CD14-positive monocyte (primary cell): ENCODE results near the gene OXNAD1. TPM values are rescaled to one million over a fixed set of nuclear protein-coding genes. Genes with fewer than 3 reads are reported as not detected.

Experiments used
- DNase-seq, 3 donors: peaks; one replicate each; pipeline ENCODE4 v3.0.0-alpha.2; 2011 to 2022
- H2AFZ ChIP-seq: 2 replicates; pipeline ENCODE4 v1.6.0; 2012; ENCODE audit warnings: mild to moderate bottlenecking, low read depth, low read length, inconsistent platforms; ENCODE audit not compliant: insufficient read depth, poor library complexity, severe bottlenecking
- H3K27ac ChIP-seq, 2 donors: 1 replicate in 1 of 2; 2 replicates in 1 of 2; pipeline ENCODE4 v1.5.1; 2012 to 2013; ENCODE audit warnings: low read length in 2 of 2, control low read depth in 1 of 2, inconsistent platforms in 1 of 2, low read depth in 1 of 2, mild to moderate bottlenecking in 1 of 2
- H3K27me3 ChIP-seq, 2 donors: one replicate each; pipeline versions ENCODE4 v1.6.0 to v1.6.1; 2011 to 2013; ENCODE audit warnings: low read length in 2 of 2; ENCODE audit not compliant: control insufficient read depth in 2 of 2, insufficient read depth in 2 of 2
- H3K36me3 ChIP-seq, 2 donors: replicated peaks in 1 of 2; 1 replicate in 1 of 2; 2 replicates in 1 of 2; pipeline versions ENCODE4 v1.5.1 to v1.6.1; 2012 to 2013; ENCODE audit warnings: low read length in 2 of 2, control low read depth in 1 of 2, inconsistent platforms in 1 of 2, mild to moderate bottlenecking in 1 of 2; ENCODE audit not compliant: insufficient read depth in 2 of 2, control insufficient read depth in 1 of 2
- H3K4me1 ChIP-seq, 2 donors: 1 replicate in 1 of 2; 2 replicates in 1 of 2; pipeline versions ENCODE4 v1.5.1 to v1.6.1; 2012 to 2013; ENCODE audit warnings: low read length in 2 of 2, control low read depth in 1 of 2, inconsistent platforms in 1 of 2, mild to moderate bottlenecking in 1 of 2, moderate library complexity in 1 of 2; ENCODE audit not compliant: insufficient read depth in 2 of 2, control insufficient read depth in 1 of 2
- H3K4me2 ChIP-seq: replicated peaks from 2 replicates; pipeline ENCODE3; 2012; ENCODE audit warnings: low read length, moderate library complexity, mild to moderate bottlenecking; ENCODE audit not compliant: poor library complexity, severe bottlenecking; ENCODE audit errors: extremely low read depth
- H3K4me3 ChIP-seq, 3 experiments: fragments of 200-600 bp in 1 of 3; sonication (generic) in 1 of 3; replicated peaks in 1 of 3; 1 replicate in 2 of 3; 2 replicates in 1 of 3; pipeline ENCODE4 v1.5.1; 2011 to 2013; ENCODE audit warnings: low read length in 3 of 3, mild to moderate bottlenecking in 3 of 3, control low read depth in 2 of 3, low read depth in 2 of 3, inconsistent platforms in 1 of 3, moderate library complexity in 1 of 3
- H3K79me2 ChIP-seq: 2 replicates; pipeline ENCODE4 v1.6.0; 2012; ENCODE audit warnings: mild to moderate bottlenecking, control low read depth, inconsistent platforms, low read length, moderate library complexity; ENCODE audit not compliant: insufficient read depth
- H3K9ac ChIP-seq: 2 replicates; pipeline ENCODE4 v1.6.0; 2017; ENCODE audit warnings: low read length, mild to moderate bottlenecking; ENCODE audit not compliant: insufficient read depth, poor library complexity, severe bottlenecking
- H3K9me3 ChIP-seq, 2 donors: replicated peaks in 1 of 2; 1 replicate in 1 of 2; 2 replicates in 1 of 2; pipeline versions ENCODE4 v1.5.1 to v1.6.1; 2012 to 2013; ENCODE audit warnings: low read length in 2 of 2, control low read depth in 1 of 2; ENCODE audit not compliant: control insufficient read depth in 1 of 2, insufficient read depth in 1 of 2
- H4K20me1 ChIP-seq: 2 replicates; pipeline ENCODE4 v1.6.0; 2012; ENCODE audit warnings: mild to moderate bottlenecking, low read length, control low read depth, moderate library complexity; ENCODE audit not compliant: insufficient read depth
- H3K27ac Mint-ChIP-seq, 7 donors: one replicate each; pipeline ENCODE4 v1.8.0; 2020; ENCODE audit warnings: mild to moderate bottlenecking in 7 of 7, mixed read lengths in 7 of 7, moderate library complexity in 6 of 7, inconsistent platforms in 2 of 7
- H3K27me3 Mint-ChIP-seq, 3 donors: one replicate each; pipeline ENCODE4 v1.8.0; 2021 to 2022; ENCODE audit warnings: low read depth in 3 of 3, mild to moderate bottlenecking in 3 of 3, mixed read lengths in 3 of 3, moderate library complexity in 3 of 3, inconsistent platforms in 1 of 3
- H3K36me3 Mint-ChIP-seq, 2 donors: one replicate each; pipeline ENCODE4 v1.8.0; 2020; ENCODE audit warnings: mixed read lengths in 2 of 2, inconsistent platforms in 1 of 2, mild to moderate bottlenecking in 1 of 2
- H3K4me1 Mint-ChIP-seq: one replicate; pipeline ENCODE4 v1.8.0; 2020; ENCODE audit warnings: mild to moderate bottlenecking, mixed read lengths
- H3K4me3 Mint-ChIP-seq, 2 donors: one replicate each; pipeline ENCODE4 v1.8.0; 2020; ENCODE audit warnings: mild to moderate bottlenecking in 2 of 2, mixed read lengths in 2 of 2, moderate library complexity in 1 of 2
- H3K9me3 Mint-ChIP-seq, 7 donors: one replicate each; pipeline ENCODE4 v1.8.0; 2020 to 2022; ENCODE audit warnings: mixed read lengths in 7 of 7, mild to moderate bottlenecking in 6 of 7, moderate library complexity in 6 of 7, inconsistent platforms in 2 of 7
- WGBS: methylation state at CpG from one replicate; pipeline ENCODE4 v1.1.5; 2013; ENCODE audit warnings: missing lambda C conversion rate; ENCODE audit not compliant: insufficient coverage; 5-methylcytosine and 5-hydroxymethylcytosine counted together
- intact Hi-C, 2 donors: fragments of 100-400 bp; cut with micrococcal nuclease; formaldehyde crosslinking; loops; one replicate each; pipeline versions ENCODE4 v1.15.0 to v1.15.1; 2023
- polyA plus RNA-seq, 3 donors: library from polyadenylated mRNA; depleted of rRNA in 1 of 3; unstranded in 2 of 3; stranded (reverse) in 1 of 3; fragments of 300-500 nt in 2 of 3; fragments of >200 nt in 1 of 3; fragmentation: Illumina TruSeq in 2 of 3; gene quantifications; 1 replicate in 2 of 3; 2 replicates in 1 of 3; pipeline ENCODE4 v1.2.3, GENCODE V29; 2012 to 2021
- TF ChIP-seq, protein P1 (sequence below): fragments of 200-600 bp; IDR thresholded peaks from one replicate; pipeline ENCODE4 v1.8.0; 2022; ENCODE audit warnings: antibody characterized with exemption, mild to moderate bottlenecking

OXNAD1 gene
- polyA plus RNA-seq, 3 donors, result 3.7 to 5.1 (median 4.4) TPM

- H3K27ac Mint-ChIP-seq, result peak overlapping the region in 1 of 7 donors; percentile 33
- Histone ChIP-seq H3K4me3 (no peak overlapping the region), H3K9ac (no peak overlapping the region), H3K27me3 (no peaks in the 10 kb centered on the region), H3K27ac (no peak overlapping the region), H3K36me3 (peaks cover 0 to 58% of the 10 kb centered on the region in 2 donors), H4K20me1 (no peaks in the 10 kb centered on the region), H2AFZ (no peak overlapping the region), H3K4me2 (no peak overlapping the region), H3K9me3 (peaks cover 0 to 15% of the 10 kb centered on the region in 2 donors), H3K79me2 (no peaks in the 10 kb centered on the region), H3K4me1 (peaks cover 19 to 20% of the 10 kb centered on the region in 2 donors)
- 60% methylated on average over 3 of the region's 4 CpGs for WGBS
- H3K4me1 Mint-ChIP-seq, result peaks cover 23% of the 10 kb centered on the region
- peaks cover 52 to 62% of the 10 kb centered on the region in 2 donors for H3K36me3 Mint-ChIP-seq
- H3K4me3 Mint-ChIP-seq, result no peak overlapping the region
- H3K9me3 Mint-ChIP-seq, result peaks cover 10 to 20% (median 12%) of the 10 kb centered on the region in 7 donors
- no peak for DNase-seq
- H3K27me3 Mint-ChIP-seq, result no peaks in the 10 kb centered on the region
- intact Hi-C loops, result no loop called here
- TF ChIP-seq, protein P1, sequence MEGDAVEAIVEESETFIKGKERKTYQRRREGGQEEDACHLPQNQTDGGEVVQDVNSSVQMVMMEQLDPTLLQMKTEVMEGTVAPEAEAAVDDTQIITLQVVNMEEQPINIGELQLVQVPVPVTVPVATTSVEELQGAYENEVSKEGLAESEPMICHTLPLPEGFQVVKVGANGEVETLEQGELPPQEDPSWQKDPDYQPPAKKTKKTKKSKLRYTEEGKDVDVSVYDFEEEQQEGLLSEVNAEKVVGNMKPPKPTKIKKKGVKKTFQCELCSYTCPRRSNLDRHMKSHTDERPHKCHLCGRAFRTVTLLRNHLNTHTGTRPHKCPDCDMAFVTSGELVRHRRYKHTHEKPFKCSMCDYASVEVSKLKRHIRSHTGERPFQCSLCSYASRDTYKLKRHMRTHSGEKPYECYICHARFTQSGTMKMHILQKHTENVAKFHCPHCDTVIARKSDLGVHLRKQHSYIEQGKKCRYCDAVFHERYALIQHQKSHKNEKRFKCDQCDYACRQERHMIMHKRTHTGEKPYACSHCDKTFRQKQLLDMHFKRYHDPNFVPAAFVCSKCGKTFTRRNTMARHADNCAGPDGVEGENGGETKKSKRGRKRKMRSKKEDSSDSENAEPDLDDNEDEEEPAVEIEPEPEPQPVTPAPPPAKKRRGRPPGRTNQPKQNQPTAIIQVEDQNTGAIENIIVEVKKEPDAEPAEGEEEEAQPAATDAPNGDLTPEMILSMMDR, result no peak
Measured at GRCh38 chr3:16334909-16335308, 69.9 kb downstream of the OXNAD1 start.

- peaks cover 19 to 20% of the 10 kb centered on the region in 2 donors for H3K4me1 ChIP-seq
- H3K36me3 ChIP-seq, result peaks cover 0 to 54% of the 10 kb centered on the region in 2 donors
- H3K27me3 Mint-ChIP-seq, result no peaks in the 10 kb centered on the region
- H3K27ac ChIP-seq, result no peak overlapping the region
- TF ChIP-seq, protein P1, result no peak
- no peak overlapping the region for H3K4me3 Mint-ChIP-seq
- no peak for DNase-seq
- no peaks in the 10 kb centered on the region for H3K79me2 ChIP-seq
- H3K27me3 ChIP-seq, result no peaks in the 10 kb centered on the region
- peaks cover 0 to 15% of the 10 kb centered on the region in 2 donors for H3K9me3 ChIP-seq
- no peaks in the 10 kb centered on the region for H4K20me1 ChIP-seq
- intact Hi-C loops, result no loop called here
- H3K27ac Mint-ChIP-seq, result peak overlapping the region in 2 of 7 donors; percentile 2 to 33
- no peak overlapping the region for H3K4me3 ChIP-seq
- no CpG with 5 or more reads among the region's 5 CpGs for WGBS
- H2AFZ ChIP-seq, result no peak overlapping the region
- H3K9ac ChIP-seq, result no peak overlapping the region
- peaks cover 48 to 58% of the 10 kb centered on the region in 2 donors for H3K36me3 Mint-ChIP-seq
- H3K4me1 Mint-ChIP-seq, result peaks cover 23% of the 10 kb centered on the region
- no peak overlapping the region for H3K4me2 ChIP-seq
- H3K9me3 Mint-ChIP-seq, result peaks cover 10 to 20% (median 12%) of the 10 kb centered on the region in 7 donors
Measured at GRCh38 chr3:16335333-16335732, 70.3 kb downstream of the OXNAD1 start.
